H9 (cell line): ENCODE results near the gene ARID3C. TPM values are rescaled to one million over a fixed set of nuclear protein-coding genes. Genes with fewer than 3 reads are reported as not detected.

Experiments
- DNase-seq: peaks from one replicate; pipeline ENCODE4 v3.0.0-alpha.2; 2017
- H2AFZ ChIP-seq: one replicate; pipeline ENCODE4 v1.6.1; 2013; ENCODE audit warnings: mild to moderate bottlenecking, low read length, control low read depth, moderate library complexity
- H2AK5ac ChIP-seq: 2 replicates; pipeline ENCODE4 v1.6.1; 2013; ENCODE audit warnings: low read length, control low read depth, mixed read lengths; ENCODE audit not compliant: insufficient read length
- H2BK120ac ChIP-seq: one replicate; pipeline ENCODE4 v1.6.1; 2013; ENCODE audit warnings: low read depth, mild to moderate bottlenecking, low read length, control low read depth, inconsistent platforms; ENCODE audit not compliant: poor library complexity, severe bottlenecking
- H2BK12ac ChIP-seq: 2 replicates; pipeline ENCODE4 v1.6.1; 2013; ENCODE audit warnings: low read length, control low read depth, mixed read lengths, low read depth; ENCODE audit not compliant: insufficient read length
- H2BK15ac ChIP-seq: 2 replicates; pipeline ENCODE4 v1.6.1; 2013; ENCODE audit warnings: low read depth, low read length, control low read depth
- H2BK20ac ChIP-seq: one replicate; pipeline ENCODE4 v1.6.1; 2013; ENCODE audit warnings: low read depth, mild to moderate bottlenecking, low read length, control low read depth, inconsistent platforms; ENCODE audit not compliant: poor library complexity, severe bottlenecking
- H2BK5ac ChIP-seq: 2 replicates; pipeline ENCODE4 v1.6.1; 2013; ENCODE audit warnings: low read length, control low read depth, mixed read lengths; ENCODE audit not compliant: insufficient read length
- H3K14ac ChIP-seq: 2 replicates; pipeline ENCODE4 v1.6.1; 2013; ENCODE audit warnings: low read length, control low read depth; ENCODE audit not compliant: insufficient read depth
- H3K18ac ChIP-seq: 2 replicates; pipeline ENCODE4 v1.6.1; 2013; ENCODE audit warnings: low read depth, mild to moderate bottlenecking, mixed read lengths, low read length, control low read depth; ENCODE audit not compliant: insufficient read length
- H3K23ac ChIP-seq: 2 replicates; pipeline ENCODE4 v1.6.1; 2013; ENCODE audit warnings: low read length, control low read depth, mixed read lengths, low read depth; ENCODE audit not compliant: insufficient read length
- H3K23me2 ChIP-seq: 2 replicates; pipeline ENCODE4 v1.6.1; 2013; ENCODE audit warnings: low read depth, mild to moderate bottlenecking, mixed read lengths, low read length, control low read depth; ENCODE audit not compliant: insufficient read length, poor library complexity, severe bottlenecking
- H3K27ac ChIP-seq: 2 replicates; pipeline ENCODE4 v1.5.1; 2013; ENCODE audit warnings: low read length, control low read depth, mixed read lengths, low read depth; ENCODE audit not compliant: insufficient read length
- H3K27me3 ChIP-seq: 2 replicates; pipeline ENCODE4 v1.6.1; 2013; ENCODE audit warnings: low read length, control low read depth, inconsistent platforms; ENCODE audit not compliant: insufficient read depth
- H3K4ac ChIP-seq: 2 replicates; pipeline ENCODE4 v1.6.1; 2013; ENCODE audit warnings: low read depth, mild to moderate bottlenecking, control low read depth, inconsistent platforms, low read length, moderate library complexity
- H3K4me1 ChIP-seq: 2 replicates; pipeline ENCODE4 v1.6.1; 2013; ENCODE audit warnings: low read length, control low read depth, inconsistent platforms; ENCODE audit not compliant: insufficient read depth
- H3K4me2 ChIP-seq: 2 replicates; pipeline ENCODE4 v1.6.1; 2013; ENCODE audit warnings: low read length, control low read depth, mixed read lengths; ENCODE audit not compliant: insufficient read length, insufficient read depth
- H3K56ac ChIP-seq: 2 replicates; pipeline ENCODE4 v1.6.1; 2013; ENCODE audit warnings: low read depth, mild to moderate bottlenecking, mixed read lengths, low read length, control low read depth; ENCODE audit not compliant: insufficient read length
- H3K79me1 ChIP-seq: 2 replicates; pipeline ENCODE4 v1.6.1; 2013; ENCODE audit warnings: low read depth, mild to moderate bottlenecking, moderate library complexity, low read length, control low read depth, inconsistent platforms; ENCODE audit not compliant: insufficient read depth, poor library complexity, severe bottlenecking
- H3K79me2 ChIP-seq: 2 replicates; pipeline ENCODE4 v1.6.1; 2013; ENCODE audit warnings: low read length, control low read depth, inconsistent platforms; ENCODE audit not compliant: insufficient read depth
- H3K9ac ChIP-seq: 2 replicates; pipeline ENCODE4 v1.6.1; 2013; ENCODE audit warnings: low read length, control low read depth, mixed read lengths; ENCODE audit not compliant: insufficient read length; ENCODE audit errors: extremely low read depth
- H3K9me3 ChIP-seq: one replicate; pipeline ENCODE4 v1.6.1; 2013; ENCODE audit warnings: low read depth, low read length, inconsistent platforms; ENCODE audit not compliant: control insufficient read depth
- H3T11ph ChIP-seq: one replicate; pipeline ENCODE4 v1.6.1; 2013; ENCODE audit warnings: mild to moderate bottlenecking, low read length, control low read depth, inconsistent platforms
- H4K20me1 ChIP-seq: one replicate; pipeline ENCODE4 v1.6.1; 2013; ENCODE audit not compliant: control insufficient read depth, insufficient read length, insufficient read depth
- H4K5ac ChIP-seq: 2 replicates; pipeline ENCODE4 v1.6.1; 2013; ENCODE audit warnings: low read depth, mild to moderate bottlenecking, mixed read lengths, low read length, control low read depth; ENCODE audit not compliant: insufficient read length
- H4K8ac ChIP-seq: replicated peaks from 2 replicates; pipeline ENCODE4 v1.6.1; 2013; ENCODE audit warnings: low read length, control low read depth, mixed read lengths, low read depth; ENCODE audit not compliant: insufficient read length
- H4K91ac ChIP-seq: 2 replicates; pipeline ENCODE4 v1.6.1; 2013; ENCODE audit warnings: low read depth, mild to moderate bottlenecking, moderate library complexity, mixed read lengths, low read length, control low read depth; ENCODE audit not compliant: insufficient read length
- H3K27ac Mint-ChIP-seq, 3 experiments: 2 replicates in 2 of 3; 3 replicates in 1 of 3; pipeline ENCODE4 v1.8.0; 2020 to 2021; ENCODE audit warnings: mixed read lengths in 3 of 3, mild to moderate bottlenecking in 1 of 3, moderate library complexity in 1 of 3
- H3K27me3 Mint-ChIP-seq: 2 replicates; pipeline ENCODE4 v1.8.0; 2021; ENCODE audit warnings: low read depth, mild to moderate bottlenecking, moderate library complexity, mixed read lengths
- H3K36me3 Mint-ChIP-seq, 3 experiments: 2 replicates in 2 of 3; 3 replicates in 1 of 3; pipeline ENCODE4 v1.8.0; 2020 to 2021; ENCODE audit warnings: low read depth in 3 of 3, mixed read lengths in 3 of 3; ENCODE audit not compliant: insufficient read depth in 1 of 3
- H3K4me1 Mint-ChIP-seq, 2 experiments: 2 replicates each; pipeline ENCODE4 v1.8.0; 2020; ENCODE audit warnings: mixed read lengths in 2 of 2
- H3K4me3 Mint-ChIP-seq, 2 experiments: 2 replicates in 1 of 2; 3 replicates in 1 of 2; pipeline ENCODE4 v1.8.0; 2020 to 2021; ENCODE audit warnings: mild to moderate bottlenecking in 2 of 2, mixed read lengths in 2 of 2, moderate library complexity in 1 of 2
- H3K9me3 Mint-ChIP-seq, 2 experiments: 2 replicates in 1 of 2; 3 replicates in 1 of 2; pipeline ENCODE4 v1.8.0; 2020; ENCODE audit warnings: mild to moderate bottlenecking in 2 of 2, mixed read lengths in 2 of 2, moderate library complexity in 1 of 2
- CTCF ChIP-seq: fragments of 200-600 bp; sonication (generic); conservative IDR thresholded peaks from 3 replicates; pipeline ENCODE4 v1.8.0; 2021; ENCODE audit warnings: antibody characterized with exemption, mild to moderate bottlenecking
- total RNA-seq: library from RNA; stranded (reverse); gene quantifications from 2 replicates; pipeline ENCODE4 v1.2.1, GENCODE V29; 2021

Gene ARID3C
- total RNA-seq, 1 experiment from 2014 or later, result not detected

GRCh38 chr9:34606190-34606589, 22.7 kb downstream of the ARID3C start:
- no peak overlapping the region for H2AK5ac ChIP-seq
- no peak overlapping the region for H2BK12ac ChIP-seq
- no peak overlapping the region for H3K9ac ChIP-seq
- H3K14ac ChIP-seq, result no peak overlapping the region
- no peak overlapping the region for H4K5ac ChIP-seq
- no peaks in the 10 kb centered on the region for H4K20me1 ChIP-seq
- Mint-ChIP-seq H3K27ac (no peak overlapping the region), H3K27me3 (peaks cover 15% of the 10 kb centered on the region), H3K9me3 (no peaks in the 10 kb centered on the region; a peak in 1 of 5 replicates), H3K4me1 (peaks cover 14 to 21% of the 10 kb centered on the region in 2 experiments), H3K4me3 (no peak overlapping the region), H3K36me3 (no peaks in the 10 kb centered on the region)
- no peak overlapping the region for H2BK5ac ChIP-seq
- no peak overlapping the region for H2BK120ac ChIP-seq
- H4K91ac ChIP-seq, result no peak overlapping the region
- no peak for TF ChIP-seq CTCF
- no peak for DNase-seq
- no peak overlapping the region for H3K23ac ChIP-seq
- no peak overlapping the region for H3K27ac ChIP-seq
- no peak overlapping the region for H3T11ph ChIP-seq
- H3K4ac ChIP-seq, result no peak overlapping the region
- H3K79me2 ChIP-seq, result no peaks in the 10 kb centered on the region
- H2AFZ ChIP-seq, result no peak overlapping the region
- H2BK15ac ChIP-seq, result no peak overlapping the region
- H2BK20ac ChIP-seq, result no peak overlapping the region
- peaks cover under 1% of the 10 kb centered on the region for H3K23me2 ChIP-seq
- no peaks in the 10 kb centered on the region for H3K27me3 ChIP-seq
- no peak overlapping the region for H3K18ac ChIP-seq
- H3K4me2 ChIP-seq, result no peak overlapping the region
- no peaks in the 10 kb centered on the region for H3K79me1 ChIP-seq
- H3K4me1 ChIP-seq, result no peaks in the 10 kb centered on the region; the same call in 1 of the 2 replicates
- H4K8ac ChIP-seq, result no peak overlapping the region
- no peak overlapping the region for H3K56ac ChIP-seq
- no peaks in the 10 kb centered on the region for H3K9me3 ChIP-seq
